HepG2 (cell line): ENCODE measurements around the gene FAM174C. TPM values are rescaled to one million over a fixed set of nuclear protein-coding genes. Genes with fewer than 3 reads are reported as not detected.

ENCODE experiments used
- ATF7-NPFF ChIP-seq: sonication (generic); formaldehyde crosslinking; IDR thresholded peaks from 2 replicates; pipeline ENCODE4 v1.8.1; 2023; ENCODE audit warnings: mild to moderate bottlenecking, low read depth, missing genetic modification reagents, moderate library complexity
- E2F2 ChIP-seq: sonication (generic); formaldehyde crosslinking; IDR thresholded peaks from 2 replicates; pipeline ENCODE4 v1.4.0; 2020; ENCODE audit warnings: missing genetic modification reagents, borderline replicate concordance
- FOXK1 ChIP-seq: sonication (generic); formaldehyde crosslinking; IDR thresholded peaks from 2 replicates; pipeline ENCODE4 v1.4.0; 2020; ENCODE audit warnings: low read depth, missing genetic modification reagents, borderline replicate concordance
- FOXP1 ChIP-seq, 2 experiments: fragments of 450-650 bp in 1 of 2; IDR thresholded peaks; 2 replicates each; pipeline ENCODE4 v1.6.1; 2017 to 2018; ENCODE audit warnings: antibody characterized with exemption in 1 of 2
- HNRNPL ChIP-seq: fragments of 200-400 bp; formaldehyde crosslinking; IDR thresholded peaks from 2 replicates; pipeline ENCODE4 v1.6.1; 2017; ENCODE audit warnings: mild to moderate bottlenecking, low read depth, low read length
- MAZ ChIP-seq, 2 experiments: sonication (generic) in 1 of 2; formaldehyde crosslinking in 1 of 2; IDR thresholded peaks; 2 replicates each; pipeline versions ENCODE4 v1.5.0 to v1.6.1; 2012 to 2020; ENCODE audit warnings: low read depth in 2 of 2, mild to moderate bottlenecking in 2 of 2, borderline replicate concordance in 1 of 2, improper control_type of control experiment in 1 of 2, low read length in 1 of 2, missing genetic modification reagents in 1 of 2, moderate library complexity in 1 of 2
- NCOR1 ChIP-seq: fragments of 200-600 bp; sonication (generic); IDR thresholded peaks from 2 replicates; pipeline ENCODE4 v1.7.0; 2017; ENCODE audit warnings: antibody characterized with exemption, low read length, borderline replicate concordance
- PHF21A ChIP-seq: sonication (generic); formaldehyde crosslinking; IDR thresholded peaks from 2 replicates; pipeline ENCODE4 v1.5.0; 2020; ENCODE audit warnings: mild to moderate bottlenecking, missing genetic modification reagents
- SOX5 ChIP-seq: IDR thresholded peaks from 2 replicates; pipeline ENCODE4 v1.6.1; 2016; ENCODE audit warnings: borderline replicate concordance
- ZBTB4 ChIP-seq: sonication (generic); formaldehyde crosslinking; IDR thresholded peaks from 2 replicates; pipeline ENCODE4 v1.4.0; 2020; ENCODE audit warnings: missing genetic modification reagents, mild to moderate bottlenecking, borderline replicate concordance
- ZNF280D ChIP-seq: sonication (generic); formaldehyde crosslinking; IDR thresholded peaks from 2 replicates; pipeline ENCODE4 v1.5.1; 2020; ENCODE audit warnings: mild to moderate bottlenecking, missing genetic modification reagents
- ZNF296 ChIP-seq: sonication (generic); formaldehyde crosslinking; conservative IDR thresholded peaks from 2 replicates; pipeline ENCODE4 v1.5.0; 2020; ENCODE audit warnings: mild to moderate bottlenecking, missing genetic modification reagents
- ZNF33B ChIP-seq: sonication (generic); formaldehyde crosslinking; IDR thresholded peaks from 2 replicates; pipeline ENCODE4 v1.5.1; 2020; ENCODE audit warnings: mild to moderate bottlenecking, missing genetic modification reagents
- ZNF772 ChIP-seq: sonication (generic); formaldehyde crosslinking; IDR thresholded peaks from 2 replicates; pipeline ENCODE4 v1.5.0; 2020; ENCODE audit warnings: mild to moderate bottlenecking, missing genetic modification reagents
- ZSCAN25 ChIP-seq: sonication (generic); formaldehyde crosslinking; IDR thresholded peaks from 2 replicates; pipeline ENCODE4 v1.8.0; 2022; ENCODE audit warnings: mild to moderate bottlenecking, missing genetic modification reagents
- polyA plus RNA-seq, 8 experiments: library from polyadenylated mRNA; depleted of rRNA in 3 of 8; stranded (reverse) in 7 of 8; unstranded in 1 of 8; fragments of >200 nt; fragmentation: Illumina TruSeq in 4 of 8; extraction: Trizol in 4 of 8; gene quantifications; 2 replicates each; pipeline versions ENCODE4 v1.2.1 to v1.2.3, GENCODE V29; 2011 to 2016; ENCODE audit warnings: low read depth in 4 of 8, missing spikeins in 1 of 8, mixed read lengths in 1 of 8; ENCODE audit not compliant: insufficient read depth in 1 of 8
- total RNA-seq, 5 experiments: library from RNA; depleted of rRNA; stranded (reverse); fragments of >200 nt; fragmentation: Illumina TruSeq; extraction: Trizol; gene quantifications; 2 replicates each; pipeline ENCODE4 v1.2.3, GENCODE V29; 2016; ENCODE audit warnings: low read depth in 1 of 5

FAM174C gene
- total and polyA plus RNA-seq, 2 of the 13 experiments (the other 11 are each of a cell fraction or from before 2014, with no cell fraction given) = 19.5 to 31.3 TPM

GRCh38 chr19:1254530-1255185 lies 20.7 kb upstream of the FAM174C start (continued):
- no peak for TF ChIP-seq ZBTB4 (CRISPR knock-in tag)
- peak; percentile 52; the same call in 1 of the 2 replicates for TF ChIP-seq ZSCAN25 (CRISPR knock-in tag)
- TF ChIP-seq FOXP1 (IDR thresholded peaks at IDR 0.05) = no peak
- TF ChIP-seq FOXP1 (CRISPR knock-in tag; IDR thresholded peaks at IDR 0.05) = peak; percentile 74
- TF ChIP-seq HNRNPL = peak; percentile 86; the same call in 1 of the 2 replicates
- TF ChIP-seq NCOR1 = peak; percentile 81
- 0 out of 2 replicates have a peak, but pooled peaks have one; percentile 31 for TF ChIP-seq SOX5 (CRISPR knock-in tag)
- TF ChIP-seq MAZ (IDR thresholded peaks at IDR 0.05; ENCODE audit: borderline replicate concordance, low read depth, low read length) = no peak
- 0 out of 2 replicates have a peak, but pooled peaks have one; percentile 31 for TF ChIP-seq MAZ (CRISPR knock-in tag; IDR thresholded peaks at IDR 0.05; ENCODE audit: low read depth)
- peak; percentile 44 for TF ChIP-seq PHF21A (CRISPR knock-in tag)
- no peak for TF ChIP-seq E2F2 (CRISPR knock-in tag)
- 0 out of 2 replicates have a peak, but pooled peaks have one; percentile 57 for TF ChIP-seq ZNF772
- TF ChIP-seq ATF7-NPFF = no peak
- 0 out of 2 replicates have a peak, but pooled peaks have one; percentile 65 for TF ChIP-seq ZNF296 (CRISPR knock-in tag)
- no peak for TF ChIP-seq ZNF33B (CRISPR knock-in tag)
- peak; percentile 35; the same call in 1 of the 2 replicates for TF ChIP-seq FOXK1 (CRISPR knock-in tag)
- peak; percentile 50; the same call in 1 of the 2 replicates for TF ChIP-seq ZNF280D (CRISPR knock-in tag)
